SU-DHL-6 (cell line): ENCODE measurements around the gene CFAP99.

ENCODE experiments used
- CTCF ChIP-seq: fragments of 200-600 bp; sonication (generic); IDR thresholded peaks from one replicate; pipeline ENCODE4 v1.5.1; 2017; ENCODE audit warnings: antibody characterized with exemption, mild to moderate bottlenecking, low read length, moderate library complexity; ENCODE audit not compliant: insufficient read depth, poor library complexity, severe bottlenecking
- EZH2phosphoT487 ChIP-seq: fragments of 200-600 bp; sonication (generic), shearing (Covaris generic); conservative IDR thresholded peaks from 2 replicates; pipeline ENCODE4 v1.6.1; 2018; ENCODE audit warnings: mild to moderate bottlenecking, antibody characterized with exemption, low read length, moderate library complexity, mixed read lengths

- TF ChIP-seq CTCF (no peak), EZH2phosphoT487 (no peak)
Measured at GRCh38 chr4:2395038-2395437, 23.7 kb upstream of the CFAP99 start.
